HG02840 (cell line): ENCODE data around the gene GPNMB.
A peak's percentile ranks its signal among the peaks of the same experiment; 100 is the strongest.

Experiments
- ATAC-seq: cut with Tn5 transposase; IDR thresholded peaks from one replicate; pipeline ENCODE4 v1.9.1; 2021; ENCODE audit warnings: mild to moderate bottlenecking, moderate library complexity, moderate number of reproducible peaks; ENCODE audit not compliant: unreplicated experiment, low FRiP score

The GPNMB gene

GRCh38 chr7:23228412-23228811 lies 18.2 kb upstream of the GPNMB start:
- ATAC-seq: no peak

GRCh38 chr7:23230641-23231101 lies 15.9 kb upstream of the GPNMB start:
- ATAC-seq: no peak

- ATAC-seq: no peak
Measured at GRCh38 chr7:23232966-23233365, 13.6 kb upstream of the GPNMB start.

- ATAC-seq: peak; percentile 73
Measured at GRCh38 chr7:23234569-23235296, 11.8 kb upstream of the GPNMB start.

- no peak for ATAC-seq
Measured at GRCh38 chr7:23235813-23236221, 10.8 kb upstream of the GPNMB start.

GRCh38 chr7:23237000-23237399 lies 9.6 kb upstream of the GPNMB start:
- ATAC-seq: no peak

- ATAC-seq: no peak
Measured at GRCh38 chr7:23238983-23239652, 7.5 kb upstream of the GPNMB start.

GRCh38 chr7:23239698-23240097 lies 6.9 kb upstream of the GPNMB start:
- ATAC-seq: no peak

GRCh38 chr7:23242321-23242720 lies 4.3 kb upstream of the GPNMB start:
- ATAC-seq: no peak

- no peak for ATAC-seq
Measured at GRCh38 chr7:23242935-23243334, 3.6 kb upstream of the GPNMB start.

- ATAC-seq: no peak
Measured at GRCh38 chr7:23247046-23247602, 549 bp downstream of the GPNMB start.

- ATAC-seq: no peak
Measured at GRCh38 chr7:23247603-23248335, 1.2 kb downstream of the GPNMB start.

GRCh38 chr7:23249486-23249885 lies 2.9 kb downstream of the GPNMB start:
- no peak for ATAC-seq

- ATAC-seq: no peak
Measured at GRCh38 chr7:23254051-23254681, 7.6 kb downstream of the GPNMB start.

GRCh38 chr7:23256731-23257130 lies 10.2 kb downstream of the GPNMB start:
- no peak for ATAC-seq

GRCh38 chr7:23260371-23260770 lies 13.8 kb downstream of the GPNMB start:
- no peak for ATAC-seq

- ATAC-seq: no peak
Measured at GRCh38 chr7:23261843-23262452, 15.4 kb downstream of the GPNMB start.

- no peak for ATAC-seq
Measured at GRCh38 chr7:23264916-23265458, 18.4 kb downstream of the GPNMB start.

- ATAC-seq: no peak
Measured at GRCh38 chr7:23266918-23267317, 20.3 kb downstream of the GPNMB start.

GRCh38 chr7:23267357-23267756 lies 20.8 kb downstream of the GPNMB start:
- no peak for ATAC-seq
